Measurements from ENCODE around the gene TTC1.

TTC1 gene

GRCh38 chr5:160087199-160087598 lies 78.3 kb downstream of the TTC1 start:
- no peak for DNase-seq (ENCODE audit: low spot score)

DNA sequence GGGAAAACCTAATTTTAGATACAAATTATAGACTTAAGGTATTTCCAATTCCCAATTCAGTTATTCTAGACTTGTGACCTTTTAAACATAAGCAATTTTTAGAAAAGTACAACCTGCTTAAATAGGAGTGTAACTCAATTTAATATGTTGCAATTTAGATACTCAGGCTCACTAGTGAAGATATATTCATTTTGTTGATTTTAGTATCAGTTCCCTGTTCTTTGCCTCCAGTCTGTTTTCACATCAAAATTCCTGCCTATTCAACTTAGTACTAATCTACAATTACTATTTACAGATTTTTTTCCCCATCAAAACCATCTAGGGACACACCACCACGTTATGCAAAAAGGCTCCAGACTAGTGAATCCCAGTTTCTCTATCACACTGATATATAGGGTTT lies 79.9 kb downstream of the TTC1 start:
- no peak for DNase-seq (ENCODE audit: low spot score)

GRCh38 chr5:160089531-160089930 lies 80.6 kb downstream of the TTC1 start:
- no peak for DNase-seq (ENCODE audit: low spot score)

- DNase-seq (ENCODE audit: low spot score), result no peak
Observed at GRCh38 chr5:160090059-160090458, 81.1 kb downstream of the TTC1 start.

DNA sequence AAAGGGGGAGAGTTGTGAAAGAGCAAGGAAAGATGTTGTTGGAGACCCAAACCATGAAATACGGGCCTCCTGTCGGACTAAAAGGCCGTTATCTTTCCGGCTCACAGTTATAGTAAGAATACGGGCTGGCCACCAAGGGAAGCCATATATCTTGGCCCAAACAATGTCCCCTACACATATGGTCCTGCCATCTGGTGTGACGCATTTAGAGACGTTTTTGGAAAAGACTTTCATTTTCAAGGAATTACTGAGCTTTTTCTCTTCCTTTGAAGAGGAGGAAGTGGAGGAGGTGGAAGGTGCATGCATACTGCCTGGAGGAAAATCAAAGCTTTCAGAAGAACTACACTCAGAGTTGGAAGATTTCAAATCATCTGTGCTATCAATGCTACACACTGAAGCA lies 83.6 kb downstream of the TTC1 start:
- DNase-seq (ENCODE audit: low spot score), result no peak

GRCh38 chr5:160092960-160093707 lies 84.2 kb downstream of the TTC1 start:
- DNase-seq (ENCODE audit: low spot score), result no peak

GRCh38 chr5:160096178-160096577 lies 87.2 kb downstream of the TTC1 start:
- no peak for DNase-seq (ENCODE audit: low spot score)

- DNase-seq (ENCODE audit: low spot score), result no peak
Observed at GRCh38 chr5:160097991-160098390, 89.1 kb downstream of the TTC1 start.

- DNase-seq (ENCODE audit: low spot score), result no peak
Observed at GRCh38 chr5:160105686-160106360, 96.9 kb downstream of the TTC1 start.

DNA sequence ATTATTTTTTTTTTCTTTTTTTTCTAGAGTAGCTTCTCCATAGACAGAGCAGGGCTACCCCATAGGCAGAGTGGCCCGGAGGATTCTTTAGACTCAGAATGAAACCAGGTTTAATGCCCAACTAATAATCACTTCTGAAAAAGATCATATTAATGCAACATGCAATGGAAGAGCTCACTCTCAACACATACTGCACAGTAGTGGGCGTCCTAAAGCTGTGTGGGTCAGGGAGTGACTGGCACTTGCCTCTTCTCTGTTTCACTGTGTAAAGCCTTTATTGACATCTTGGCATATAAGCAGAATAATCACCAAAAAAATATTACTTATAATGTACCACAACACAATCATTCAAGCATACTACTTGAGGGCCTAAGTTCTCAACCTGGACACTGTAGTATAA lies 99.2 kb downstream of the TTC1 start:
- peak; percentile 60 for DNase-seq (ENCODE audit: low spot score)
